ENCODE measurements around the gene PNMA6E.

PNMA6E gene

GRCh38 chrX:153357877-153358276 is 43.3 kb downstream of the PNMA6E start:
- no peak for TF ChIP-seq CTCF (IDR thresholded peaks at IDR 0.05; ENCODE audit: extremely low read depth, missing control alignments)
- DNase-seq (ENCODE audit: low spot score) = no peak

- TF ChIP-seq CTCF (IDR thresholded peaks at IDR 0.05; ENCODE audit: extremely low read depth, missing control alignments) = no peak
- no peak for DNase-seq (ENCODE audit: low spot score)
Observed at GRCh38 chrX:153353416-153353815, 47.7 kb downstream of the PNMA6E start.

- no peak for DNase-seq (ENCODE audit: low spot score)
- TF ChIP-seq CTCF (IDR thresholded peaks at IDR 0.05; ENCODE audit: extremely low read depth, missing control alignments) = no peak
Observed at GRCh38 chrX:153352858-153353257, 48.3 kb downstream of the PNMA6E start.

- no peak for DNase-seq (ENCODE audit: low spot score)
- no peak for TF ChIP-seq CTCF (IDR thresholded peaks at IDR 0.05; ENCODE audit: extremely low read depth, missing control alignments)
Observed at GRCh38 chrX:153351981-153352380, 49.2 kb downstream of the PNMA6E start.

- DNase-seq (ENCODE audit: low spot score) = no peak
- no peak for TF ChIP-seq CTCF (IDR thresholded peaks at IDR 0.05; ENCODE audit: extremely low read depth, missing control alignments)
Observed at GRCh38 chrX:153349952-153350351, 51.2 kb downstream of the PNMA6E start.

GRCh38 chrX:153348421-153348820 is 52.7 kb downstream of the PNMA6E start:
- no peak for DNase-seq (ENCODE audit: low spot score)
- TF ChIP-seq CTCF (IDR thresholded peaks at IDR 0.05; ENCODE audit: extremely low read depth, missing control alignments) = no peak

- TF ChIP-seq CTCF (IDR thresholded peaks at IDR 0.05; ENCODE audit: extremely low read depth, missing control alignments) = no peak
Observed at GRCh38 chrX:153347530-153347929, 53.6 kb downstream of the PNMA6E start.

More at GRCh38 chrX:153347530-153347929, 53.6 kb downstream of the PNMA6E start:
- DNase-seq (ENCODE audit: low spot score) = no peak
